IPS DF 6.9 (cell line): ENCODE results near the gene AMIGO2.

Experiments used
- DNase-seq: peaks from one replicate; pipeline ENCODE4 v3.0.0-alpha.2; 2013; ENCODE audit warnings: low read depth, low spot score
- H3K27ac ChIP-seq: one replicate; pipeline ENCODE4 v1.5.1; 2013; ENCODE audit warnings: low read length, control low read depth
- H3K27me3 ChIP-seq: 2 replicates; pipeline ENCODE4 v1.6.1; 2013; ENCODE audit warnings: mild to moderate bottlenecking, low read length; ENCODE audit not compliant: control insufficient read depth, insufficient read depth
- H3K36me3 ChIP-seq: 2 replicates; pipeline ENCODE4 v1.6.1; 2013; ENCODE audit warnings: low read length; ENCODE audit not compliant: control insufficient read depth, insufficient read depth
- H3K4me1 ChIP-seq: 2 replicates; pipeline ENCODE4 v1.6.1; 2013; ENCODE audit warnings: low read length; ENCODE audit not compliant: control insufficient read depth, insufficient read depth
- H3K4me3 ChIP-seq: 2 replicates; pipeline ENCODE4 v1.5.1; 2013; ENCODE audit warnings: mild to moderate bottlenecking, low read length
- H3K9me3 ChIP-seq: 2 replicates; pipeline ENCODE4 v1.6.1; 2013; ENCODE audit warnings: low read length, inconsistent platforms; ENCODE audit not compliant: control insufficient read depth, insufficient read depth
- WGBS: extraction: QIAGEN DNeasy Blood & Tissue Kit; methylation state at CpG from one replicate; pipeline ENCODE4 v1.1.7; 2013; ENCODE audit warnings: mixed read lengths, missing lambda C conversion rate; ENCODE audit not compliant: insufficient read length, insufficient coverage; 5-methylcytosine and 5-hydroxymethylcytosine counted together

Gene AMIGO2

DNA sequence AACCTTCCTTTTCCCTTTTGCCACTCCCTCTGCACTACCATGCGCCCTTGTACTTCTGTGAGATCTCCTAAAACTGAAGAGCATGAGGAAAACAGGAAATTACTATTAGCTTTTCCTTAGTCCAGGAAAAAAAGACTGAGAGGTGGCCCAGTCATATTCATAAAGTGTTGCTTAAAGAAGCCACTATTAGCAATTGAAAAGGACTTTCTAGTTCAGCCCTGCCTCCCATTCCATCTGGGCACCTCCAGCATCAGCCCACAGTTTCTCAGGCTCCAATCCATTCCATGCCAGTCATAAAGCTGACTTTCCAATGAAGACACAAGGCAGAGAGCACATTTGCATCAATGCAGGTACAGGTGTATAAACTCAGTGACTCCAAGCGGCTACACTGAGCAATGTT lies 19.9 kb upstream of the AMIGO2 start:
- Histone ChIP-seq H3K27me3 (no peaks in the 10 kb centered on the region), H3K9me3 (no peaks in the 10 kb centered on the region), H3K4me1 (no peaks in the 10 kb centered on the region), H3K4me3 (no peak overlapping the region), H3K27ac (no peak overlapping the region), H3K36me3 (no peaks in the 10 kb centered on the region)
- DNase-seq = no peak
- WGBS = no CpG with 5 or more reads among the region's 2 CpGs

DNA sequence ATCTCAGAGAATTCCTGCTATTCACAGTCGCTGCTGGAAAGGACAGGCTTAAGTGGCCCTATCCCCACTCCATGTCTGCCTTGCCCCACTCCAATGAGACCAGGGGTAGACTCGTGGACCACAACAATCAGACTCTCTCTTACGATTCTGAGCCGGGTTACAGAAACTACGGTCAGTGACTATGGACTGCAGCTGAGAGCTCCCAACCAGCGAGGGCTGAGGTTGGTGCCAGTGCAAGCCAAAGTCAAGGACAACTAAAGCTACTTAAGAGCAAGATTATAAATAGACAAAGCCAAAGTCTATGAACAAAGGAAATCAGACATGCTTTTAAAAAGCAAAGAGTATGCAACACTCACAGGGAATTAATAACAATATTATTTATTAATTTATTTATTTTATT lies 18.3 kb upstream of the AMIGO2 start:
- WGBS = no CpG with 5 or more reads among the region's 6 CpGs
- no peaks in the 10 kb centered on the region for H3K4me1 ChIP-seq

DNA sequence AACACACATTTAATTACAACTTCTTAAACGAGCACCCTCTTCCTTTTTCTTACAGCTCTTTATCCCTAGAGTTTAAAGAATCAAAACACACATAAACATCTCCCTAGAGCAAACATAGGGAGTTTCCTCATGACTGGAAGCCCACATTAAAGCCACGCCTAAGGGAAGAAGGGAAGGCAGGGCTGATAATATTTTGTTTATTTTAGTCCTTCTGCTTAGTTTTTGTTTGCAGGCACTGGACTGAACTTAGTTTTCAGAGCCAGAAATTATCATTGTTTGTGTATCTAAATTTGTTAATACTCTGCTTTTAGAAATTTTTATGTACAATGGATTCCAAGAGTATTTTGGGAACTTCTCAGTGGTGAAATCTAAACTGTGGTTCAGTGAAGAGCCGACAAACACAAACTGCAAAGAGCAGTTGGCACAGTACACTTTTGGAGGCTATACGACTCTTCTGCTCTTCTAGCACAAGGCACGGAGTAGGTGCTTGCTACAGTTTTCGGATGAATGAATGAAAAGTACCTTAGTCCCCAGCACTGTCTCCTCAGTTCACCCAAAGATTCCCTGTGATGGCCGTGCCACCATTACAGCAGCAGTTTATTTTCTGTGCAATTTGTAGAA lies 17.6 kb upstream of the AMIGO2 start:
- Histone ChIP-seq H3K27ac (no peak overlapping the region), H3K9me3 (no peaks in the 10 kb centered on the region), H3K4me1 (no peaks in the 10 kb centered on the region), H3K4me3 (no peak overlapping the region), H3K27me3 (no peaks in the 10 kb centered on the region), H3K36me3 (no peaks in the 10 kb centered on the region)
- 100% methylated on average over 1 of the region's 7 CpGs for WGBS
- no peak for DNase-seq

More for the DNA sequence above, 18.3 kb upstream of the AMIGO2 start:
- DNase-seq = no peak
- Histone ChIP-seq H3K9me3 (no peaks in the 10 kb centered on the region), H3K4me3 (no peak overlapping the region), H3K27ac (no peak overlapping the region), H3K36me3 (no peaks in the 10 kb centered on the region), H3K27me3 (no peaks in the 10 kb centered on the region)

DNA sequence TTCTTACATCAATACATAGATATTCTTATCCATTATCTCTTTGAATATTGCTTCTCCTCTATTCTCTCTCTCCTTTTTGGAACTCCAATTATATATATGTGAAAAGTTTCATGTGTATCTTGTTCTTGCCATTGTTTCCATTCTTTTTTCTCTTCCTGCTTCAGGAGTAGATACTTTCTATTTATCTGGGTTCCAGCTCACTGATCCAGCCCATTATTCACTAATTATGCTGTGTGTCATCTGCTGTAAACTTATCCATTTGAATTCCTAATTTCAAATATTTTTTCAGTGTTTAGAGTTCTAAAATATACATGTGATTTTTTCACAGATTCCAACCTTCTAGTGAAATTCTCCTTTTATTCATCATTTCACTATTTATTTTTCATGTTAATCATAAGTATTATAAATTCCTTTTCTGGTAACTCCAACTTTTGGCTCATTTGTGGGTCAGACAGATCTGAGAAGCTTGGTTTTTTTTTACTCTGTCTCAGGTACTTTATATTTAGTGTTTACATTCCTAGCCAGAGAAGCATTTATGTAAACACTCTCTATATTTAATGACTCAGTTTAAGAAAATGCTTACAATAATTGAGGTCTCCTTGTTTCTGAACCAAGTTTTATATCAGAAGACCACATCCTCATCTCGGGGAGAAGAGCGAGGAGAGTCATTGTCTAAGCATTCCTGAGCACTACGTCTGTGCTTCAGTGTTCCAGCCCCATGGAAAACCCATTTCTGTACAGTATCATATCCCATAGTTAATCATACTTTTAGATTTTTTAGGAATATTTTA lies 15.9 kb upstream of the AMIGO2 start:
- H3K4me1 ChIP-seq = no peaks in the 10 kb centered on the region
- H3K9me3 ChIP-seq = no peaks in the 10 kb centered on the region
- no peak for DNase-seq
- no CpG with 5 or more reads among the region's 3 CpGs for WGBS
- no peaks in the 10 kb centered on the region for H3K27me3 ChIP-seq
- H3K36me3 ChIP-seq = no peaks in the 10 kb centered on the region
- H3K27ac ChIP-seq = no peak overlapping the region
- no peak overlapping the region for H3K4me3 ChIP-seq

DNA sequence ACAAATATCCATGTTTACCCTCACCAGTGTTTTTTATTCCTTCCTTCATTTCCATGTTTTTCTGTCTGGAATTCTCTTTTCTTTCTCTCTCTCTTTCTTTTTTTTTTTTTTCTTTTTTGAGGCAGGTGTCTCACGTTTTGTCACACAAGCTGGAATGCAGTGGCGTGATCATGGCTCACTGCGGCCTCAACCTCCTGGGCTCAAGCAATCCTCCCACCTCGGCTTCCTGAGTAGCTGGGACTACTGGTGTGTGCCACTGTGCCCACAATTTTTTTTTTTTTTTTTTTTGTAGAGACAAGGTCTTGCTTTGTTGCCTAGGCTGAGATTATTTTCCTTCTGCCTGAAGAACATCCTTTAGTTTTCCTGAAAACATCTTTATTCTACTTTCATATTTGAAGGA lies 15.0 kb upstream of the AMIGO2 start:
- H3K27me3 ChIP-seq = no peaks in the 10 kb centered on the region
- WGBS = no CpG with 5 or more reads among the region's 4 CpGs
- no peaks in the 10 kb centered on the region for H3K36me3 ChIP-seq
- no peaks in the 10 kb centered on the region for H3K9me3 ChIP-seq
- DNase-seq = no peak
- H3K4me1 ChIP-seq = no peaks in the 10 kb centered on the region
- no peak overlapping the region for H3K27ac ChIP-seq
- H3K4me3 ChIP-seq = no peak overlapping the region

DNA sequence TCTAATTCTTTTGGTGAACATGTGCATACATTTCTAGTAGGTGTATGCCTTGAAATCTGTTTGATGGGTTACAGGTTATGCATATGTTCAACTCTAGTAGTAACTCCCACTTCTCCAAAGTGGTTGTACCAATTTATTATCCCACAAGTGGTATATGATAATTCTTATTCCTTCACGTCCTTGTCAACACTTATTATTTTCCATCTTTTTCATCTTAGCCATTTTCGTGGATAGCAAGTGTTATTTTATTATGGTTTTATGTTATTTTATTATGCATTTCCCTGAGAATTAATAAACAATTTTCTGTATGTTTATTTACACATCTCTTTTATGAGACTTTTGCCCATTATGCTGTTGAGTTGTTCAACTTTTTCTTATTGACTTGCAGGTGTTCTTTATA lies 11.2 kb upstream of the AMIGO2 start:
- DNase-seq = no peak
- no peak overlapping the region for H3K27ac ChIP-seq
- no peaks in the 10 kb centered on the region for H3K36me3 ChIP-seq
- H3K4me3 ChIP-seq = no peak overlapping the region
- no peaks in the 10 kb centered on the region for H3K4me1 ChIP-seq
- no peaks in the 10 kb centered on the region for H3K9me3 ChIP-seq
- H3K27me3 ChIP-seq = no peaks in the 10 kb centered on the region
- no CpG with 5 or more reads among the region's 2 CpGs for WGBS

DNA sequence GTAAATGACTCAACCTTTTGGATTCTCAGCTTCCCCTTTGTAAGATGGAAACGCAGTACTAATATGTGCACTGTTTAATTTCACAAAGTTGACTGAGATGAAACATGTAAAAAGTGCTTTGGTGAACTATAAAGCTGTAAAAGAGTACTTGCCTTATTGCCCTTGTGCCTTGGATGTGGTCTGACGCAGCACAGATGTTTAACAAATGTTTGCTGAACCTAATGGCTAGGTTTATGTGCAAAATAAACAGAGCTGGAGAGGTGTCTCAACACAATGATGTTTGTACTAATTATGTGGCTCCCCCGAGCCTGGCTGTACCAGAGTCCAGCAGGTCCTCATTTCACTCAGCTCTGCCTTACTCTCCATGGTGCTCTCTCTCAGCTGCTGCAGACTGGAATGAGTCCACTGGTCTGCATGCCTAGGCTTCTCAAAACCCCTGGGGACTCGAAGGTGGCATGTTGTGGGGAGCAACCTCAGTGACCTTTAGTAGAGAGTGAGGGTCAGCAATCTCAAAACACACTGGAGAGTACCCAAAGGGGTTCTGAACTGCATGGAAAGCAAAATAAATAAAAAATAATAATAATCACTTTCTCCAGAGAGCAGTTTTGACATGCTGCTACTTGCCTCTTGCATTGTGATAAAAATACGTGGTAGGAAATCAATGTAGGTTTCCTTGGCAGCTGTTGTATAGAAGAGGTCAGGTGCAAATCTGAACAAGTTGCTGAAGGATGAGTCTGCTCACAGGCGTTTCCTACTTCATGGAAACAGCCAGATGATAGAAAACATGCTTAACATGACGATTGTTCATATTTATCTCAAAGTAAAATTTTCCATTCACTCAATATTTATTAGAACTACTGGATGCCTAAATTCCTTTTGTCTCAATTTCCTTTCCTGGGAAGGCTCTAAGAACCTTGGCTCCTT lies 8.5 kb upstream of the AMIGO2 start:
- no peak for DNase-seq
- Histone ChIP-seq H3K9me3 (no peaks in the 10 kb centered on the region), H3K36me3 (no peaks in the 10 kb centered on the region), H3K4me1 (no peaks in the 10 kb centered on the region; the same call in 1 of the 2 replicates), H3K4me3 (no peak overlapping the region), H3K27ac (no peak overlapping the region), H3K27me3 (no peaks in the 10 kb centered on the region)
- WGBS = no CpG with 5 or more reads among the region's 7 CpGs

DNA sequence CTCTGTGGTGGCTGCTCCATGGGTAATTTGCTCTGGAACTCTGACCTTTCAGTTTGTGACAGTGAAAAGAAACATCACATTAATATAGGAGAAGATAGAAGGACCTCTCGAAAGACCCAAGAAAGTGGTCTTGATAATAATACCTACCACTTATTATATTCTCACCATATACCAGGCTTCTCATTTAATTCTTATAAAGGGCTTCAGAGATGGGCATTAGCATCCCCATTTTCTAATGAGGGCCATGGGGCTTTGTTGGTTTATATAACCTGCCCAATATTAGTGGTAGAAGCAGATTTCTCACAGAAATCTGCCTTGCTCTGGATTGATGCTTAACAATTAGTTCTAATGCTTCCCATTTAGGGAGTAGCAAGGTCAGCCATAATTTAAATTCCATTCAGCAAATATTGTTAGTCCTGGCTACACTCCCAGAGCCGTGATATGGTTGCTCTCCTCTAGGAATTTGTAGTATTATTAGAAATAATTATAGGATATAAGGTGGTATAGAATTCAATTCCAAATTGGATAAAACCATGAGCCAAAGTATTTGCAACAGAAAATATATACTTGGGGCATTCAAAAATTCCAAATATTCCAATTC lies 7.4 kb upstream of the AMIGO2 start:
- no peak overlapping the region for H3K4me3 ChIP-seq
- H3K9me3 ChIP-seq = no peaks in the 10 kb centered on the region
- no peaks in the 10 kb centered on the region; the same call in 1 of the 2 replicates for H3K4me1 ChIP-seq
- no CpG with 5 or more reads among the region's 2 CpGs for WGBS
- no peak for DNase-seq
- H3K27ac ChIP-seq = no peak overlapping the region
- H3K27me3 ChIP-seq = no peaks in the 10 kb centered on the region
- H3K36me3 ChIP-seq = no peaks in the 10 kb centered on the region

DNA sequence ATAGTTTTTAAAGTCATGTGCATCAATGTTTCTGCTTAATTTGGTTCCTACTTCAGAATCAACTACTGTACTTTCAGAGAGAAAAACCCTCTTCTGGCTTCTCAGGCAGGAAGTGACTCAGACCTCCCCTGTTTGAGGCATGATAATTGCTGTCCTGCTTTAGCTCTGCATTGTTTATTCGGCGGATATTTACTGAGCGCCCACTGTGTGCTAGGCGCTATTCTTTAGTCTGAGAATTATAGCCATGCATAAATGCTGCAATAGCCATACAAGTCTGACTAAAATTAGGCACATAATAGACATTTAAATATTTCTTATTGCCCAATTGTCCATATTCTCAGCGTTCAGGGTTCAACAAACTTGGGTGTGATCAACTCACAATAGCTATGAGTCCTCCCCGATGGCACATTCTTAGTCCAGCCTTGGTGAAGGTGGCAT lies 6.1 kb upstream of the AMIGO2 start:
- no peaks in the 10 kb centered on the region for H3K9me3 ChIP-seq
- no peak overlapping the region for H3K27ac ChIP-seq
- no peaks in the 10 kb centered on the region for H3K36me3 ChIP-seq
- no peak for DNase-seq
- no CpG with 5 or more reads among the region's 6 CpGs for WGBS
- H3K4me3 ChIP-seq = no peak overlapping the region
- no peaks in the 10 kb centered on the region; the same call in 1 of the 2 replicates for H3K4me1 ChIP-seq
- H3K27me3 ChIP-seq = no peaks in the 10 kb centered on the region

DNA sequence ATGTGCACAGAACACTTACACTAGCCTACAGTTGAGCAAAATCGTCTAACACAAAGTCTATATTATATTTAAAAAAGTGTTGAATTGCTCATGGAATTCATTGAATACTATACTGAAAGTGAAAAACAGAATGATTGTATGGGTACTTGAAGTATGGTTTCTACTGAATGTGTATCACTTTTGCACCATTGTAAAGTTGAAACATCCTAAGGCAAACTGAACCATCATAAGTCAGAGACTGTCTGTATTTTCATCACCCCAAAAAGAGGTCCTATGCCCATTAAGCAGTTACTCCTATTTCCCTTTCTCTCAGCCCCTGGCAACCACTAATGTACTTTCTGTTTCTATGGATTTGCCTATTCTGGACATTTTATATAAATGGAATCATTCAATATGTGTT lies 4.4 kb upstream of the AMIGO2 start:
- WGBS = no CpG with 5 or more reads among the region's 1 CpG
- H3K27me3 ChIP-seq = no peaks in the 10 kb centered on the region
- DNase-seq = no peak
- no peaks in the 10 kb centered on the region for H3K36me3 ChIP-seq
- no peaks in the 10 kb centered on the region for H3K9me3 ChIP-seq
- no peak overlapping the region for H3K27ac ChIP-seq
- H3K4me1 ChIP-seq = no peaks in the 10 kb centered on the region; the same call in 1 of the 2 replicates
- H3K4me3 ChIP-seq = no peak overlapping the region
